Right lobe of liver (tissue), 4 donors: ENCODE results near the gene SLC9C1.

ENCODE experiments used
- POLR2A ChIP-seq: fragments of 450-650 bp; IDR thresholded peaks from one replicate; pipeline ENCODE4 v1.6.1; 2017; ENCODE audit warnings: antibody characterized with exemption, mild to moderate bottlenecking
- TF ChIP-seq, protein P1 (sequence below), 4 donors: fragments of 200-600 bp in 3 of 4; fragments of 450-650 bp in 1 of 4; IDR thresholded peaks; one replicate each; pipeline versions ENCODE4 v1.5.1 to v1.8.0; 2016 to 2022; ENCODE audit warnings: antibody characterized with exemption in 4 of 4, mild to moderate bottlenecking in 2 of 4
- donor health status: DM: no; HTN: no; CAD: no.
- donor health status: DM: no; HTN: no; CAD: no.
- donor health status: DM: no; HTN: yes; CAD: no.

DNA sequence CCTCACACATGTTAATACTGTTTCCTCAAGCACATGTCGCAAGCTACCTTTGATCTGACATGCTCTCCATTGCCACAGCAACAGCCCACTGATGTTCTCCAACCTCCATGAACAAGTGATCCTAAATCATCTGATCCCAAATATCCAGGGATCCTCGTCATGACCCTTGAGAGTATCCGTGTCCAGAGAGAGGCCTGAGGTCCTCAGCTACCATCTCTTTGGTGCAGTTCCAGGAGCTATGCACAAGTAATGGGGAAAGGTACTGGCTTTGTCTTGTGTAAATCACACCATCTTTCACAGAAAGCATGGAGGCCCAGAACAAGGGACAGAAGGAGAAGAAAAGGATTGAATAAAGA lies 163.4 kb downstream of the SLC9C1 start:
- TF ChIP-seq, protein P1, sequence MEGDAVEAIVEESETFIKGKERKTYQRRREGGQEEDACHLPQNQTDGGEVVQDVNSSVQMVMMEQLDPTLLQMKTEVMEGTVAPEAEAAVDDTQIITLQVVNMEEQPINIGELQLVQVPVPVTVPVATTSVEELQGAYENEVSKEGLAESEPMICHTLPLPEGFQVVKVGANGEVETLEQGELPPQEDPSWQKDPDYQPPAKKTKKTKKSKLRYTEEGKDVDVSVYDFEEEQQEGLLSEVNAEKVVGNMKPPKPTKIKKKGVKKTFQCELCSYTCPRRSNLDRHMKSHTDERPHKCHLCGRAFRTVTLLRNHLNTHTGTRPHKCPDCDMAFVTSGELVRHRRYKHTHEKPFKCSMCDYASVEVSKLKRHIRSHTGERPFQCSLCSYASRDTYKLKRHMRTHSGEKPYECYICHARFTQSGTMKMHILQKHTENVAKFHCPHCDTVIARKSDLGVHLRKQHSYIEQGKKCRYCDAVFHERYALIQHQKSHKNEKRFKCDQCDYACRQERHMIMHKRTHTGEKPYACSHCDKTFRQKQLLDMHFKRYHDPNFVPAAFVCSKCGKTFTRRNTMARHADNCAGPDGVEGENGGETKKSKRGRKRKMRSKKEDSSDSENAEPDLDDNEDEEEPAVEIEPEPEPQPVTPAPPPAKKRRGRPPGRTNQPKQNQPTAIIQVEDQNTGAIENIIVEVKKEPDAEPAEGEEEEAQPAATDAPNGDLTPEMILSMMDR (IDR thresholded peaks at IDR 0.05) = no peak
- TF ChIP-seq POLR2A = no peak
